Measurements from ENCODE around the gene CCNF. TPM values are rescaled to one million over a fixed set of nuclear protein-coding genes. Genes with fewer than 3 reads are reported as not detected.
A peak's percentile ranks its signal among the peaks of the same experiment; 100 is the strongest.

Gene CCNF
- total RNA-seq, 1 donor from 2014 or later, result 26.7 TPM

GRCh38 chr16:2500918-2501750 lies 71.9 kb downstream of the CCNF start:
- peak; percentile 55 to 80 for DNase-seq (ENCODE audit: low read depth in 2 of 2)

- no peak for DNase-seq (ENCODE audit: low read depth in 2 of 2)
Measured at GRCh38 chr16:2501946-2502895, 73.0 kb downstream of the CCNF start.

GRCh38 chr16:2505695-2506094 lies 76.4 kb downstream of the CCNF start:
- no peak for DNase-seq (ENCODE audit: low read depth in 2 of 2)

- DNase-seq (ENCODE audit: low read depth in 2 of 2), result no peak
Measured at GRCh38 chr16:2507052-2507659, 77.9 kb downstream of the CCNF start.

GRCh38 chr16:2507665-2508064 lies 78.4 kb downstream of the CCNF start:
- no peak for DNase-seq (ENCODE audit: low read depth in 2 of 2)

Other genes with a start within 250 kb of the CCNF start
- under 0.01 and 0.13 TPM in 2 replicates for gene CASKIN1, start 232.8 kb upstream of the CCNF start, total RNA-seq
- 15.3 and 26.9 TPM in 2 replicates for gene MLST8, start 224.0 kb upstream of the CCNF start, total RNA-seq
- 1.3 and 1.7 TPM in 2 replicates for gene BRICD5, start 218.6 kb upstream of the CCNF start, total RNA-seq
- gene PGP, start 214.6 kb upstream of the CCNF start, total RNA-seq, result 11.8 and 12.5 TPM in 2 replicates
- 22.2 and 26.3 TPM in 2 replicates for gene E4F1, start 205.9 kb upstream of the CCNF start, total RNA-seq
- gene DNASE1L2, start 193.0 kb upstream of the CCNF start, total RNA-seq, result 0.25 and 0.26 TPM in 2 replicates
- 31.8 and 36.2 TPM in 2 replicates for gene ECI1, start 177.9 kb upstream of the CCNF start, total RNA-seq
- gene RNPS1, start 161.3 kb upstream of the CCNF start, total RNA-seq, result 37.2 and 60.6 TPM in 2 replicates
- gene ABCA3, start 88.7 kb upstream of the CCNF start, total RNA-seq, result 21.4 and 30.3 TPM in 2 replicates
- 3.7 and 3.8 TPM in 2 replicates for gene TEDC2, start 30.7 kb downstream of the CCNF start, total RNA-seq
- gene NTN3, start 41.9 kb downstream of the CCNF start, total RNA-seq, result under 0.01 and 0.13 TPM in 2 replicates
- gene TBC1D24, start 45.7 kb downstream of the CCNF start, total RNA-seq, result 7.3 and 10.0 TPM in 2 replicates
- gene ATP6V0C, start 84.5 kb downstream of the CCNF start, total RNA-seq, result 5.5 and 16.6 TPM in 2 replicates
- gene AMDHD2, start 90.9 kb downstream of the CCNF start, total RNA-seq, result 30.0 and 59.0 TPM in 2 replicates
- not detected in 2 replicates for gene CEMP1, start 102.0 kb downstream of the CCNF start, total RNA-seq
- gene PDPK1, start 108.6 kb downstream of the CCNF start, total RNA-seq, result 12.8 and 17.1 TPM in 2 replicates